GM19099 (cell line): ENCODE data around the gene ZKSCAN8.

Source experiments
- POLR2A ChIP-seq: IDR thresholded peaks from 3 replicates; pipeline ENCODE4 v1.6.1; 2011; ENCODE audit warnings: low read depth; ENCODE audit not compliant: insufficient read length; ENCODE audit errors: extremely low read depth

ZKSCAN8 gene

DNA sequence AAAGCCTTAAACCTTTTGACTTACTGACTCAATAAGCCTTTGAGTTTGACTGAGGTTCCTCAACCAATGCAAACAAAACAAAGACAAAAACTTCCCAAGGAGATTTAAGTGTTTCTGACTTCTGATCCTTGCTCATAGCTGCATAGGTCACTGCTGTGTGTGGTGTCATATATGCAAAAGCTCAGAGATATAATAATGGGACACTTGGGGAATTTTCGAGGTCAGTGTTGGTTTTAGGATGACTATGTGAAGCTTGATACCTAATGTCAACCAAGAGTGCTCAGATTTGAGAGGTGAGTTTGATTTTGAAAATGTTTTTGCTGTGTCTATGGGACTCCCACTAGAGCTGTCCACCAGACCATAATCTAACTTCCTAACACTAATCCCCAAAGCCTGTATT lies 26.2 kb downstream of the ZKSCAN8 start:
- no peak for TF ChIP-seq POLR2A

DNA sequence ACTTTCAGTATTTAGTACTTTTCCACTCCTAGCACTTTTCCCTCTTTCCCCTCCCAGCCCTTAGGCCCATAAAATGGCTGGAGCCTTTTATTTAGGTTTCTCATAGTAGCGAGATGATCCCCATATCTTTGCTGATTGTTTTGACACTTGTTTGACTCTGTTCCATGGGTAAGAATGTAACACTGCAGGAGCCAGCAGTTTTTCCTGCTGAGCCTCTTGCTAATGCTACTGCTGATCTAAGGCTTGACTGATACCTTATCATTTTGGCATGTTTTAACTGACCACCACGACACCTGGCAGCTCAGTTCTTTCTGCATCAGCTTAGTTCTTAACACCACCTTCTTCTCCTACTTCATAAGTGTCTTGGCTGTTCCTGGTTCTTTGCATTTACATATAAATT lies 29.6 kb downstream of the ZKSCAN8 start:
- no peak for TF ChIP-seq POLR2A

DNA sequence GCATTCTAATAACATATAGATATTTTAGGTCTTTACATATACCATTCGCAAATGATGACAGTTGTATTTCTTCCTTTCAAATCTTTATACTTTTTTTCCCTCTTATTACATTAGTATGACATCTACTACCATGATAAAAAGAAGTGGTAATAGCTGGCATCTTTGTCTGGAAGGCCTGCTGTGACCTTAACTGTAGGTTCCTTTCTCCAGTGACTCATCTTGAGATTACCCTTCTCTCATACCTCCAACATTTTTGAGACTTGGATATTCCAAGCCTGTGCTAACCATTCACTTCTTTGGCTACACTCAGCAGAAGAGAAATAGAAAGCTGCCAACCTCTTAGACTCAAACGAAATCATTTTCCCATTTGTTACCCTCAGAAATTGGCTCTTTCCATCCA lies 30.3 kb downstream of the ZKSCAN8 start:
- no peak for TF ChIP-seq POLR2A

DNA sequence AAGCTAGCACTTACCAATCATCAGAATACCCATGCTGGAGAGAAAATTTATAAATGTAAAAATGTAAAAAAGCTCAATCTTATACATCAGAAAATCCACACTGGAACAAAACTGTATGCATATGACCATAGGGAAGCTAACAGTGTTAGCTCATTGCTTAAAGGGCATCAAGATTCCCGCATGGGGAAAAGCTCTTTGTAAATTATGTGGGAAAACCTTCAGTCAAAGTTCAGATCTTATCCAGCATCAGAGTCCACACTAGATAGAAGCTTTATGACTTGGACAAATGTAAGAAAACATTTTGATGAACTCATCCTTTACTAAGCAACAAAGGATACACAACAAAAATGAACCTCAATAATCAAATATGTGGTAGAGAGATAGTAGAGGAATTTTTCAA lies 34.7 kb downstream of the ZKSCAN8 start:
- no peak for TF ChIP-seq POLR2A

DNA sequence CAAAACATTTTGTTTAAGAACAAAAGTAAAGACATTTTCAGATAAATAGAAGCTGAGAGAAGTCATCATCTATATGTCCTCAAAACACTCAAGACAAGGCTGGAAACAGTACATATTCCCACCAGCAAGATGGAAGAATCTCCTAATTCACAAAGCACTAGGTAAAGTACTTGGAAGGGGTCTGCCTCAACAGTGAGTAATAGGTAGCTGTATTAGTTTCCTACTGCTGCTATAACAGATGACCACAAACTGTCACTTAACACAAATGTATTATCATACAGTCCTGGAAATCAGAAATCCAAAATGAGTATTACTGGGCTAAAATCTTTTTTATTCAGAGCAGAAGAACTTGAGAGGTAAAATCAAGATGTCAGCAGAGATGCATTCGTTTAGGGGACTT lies 40.6 kb downstream of the ZKSCAN8 start:
- no peak for TF ChIP-seq POLR2A

DNA sequence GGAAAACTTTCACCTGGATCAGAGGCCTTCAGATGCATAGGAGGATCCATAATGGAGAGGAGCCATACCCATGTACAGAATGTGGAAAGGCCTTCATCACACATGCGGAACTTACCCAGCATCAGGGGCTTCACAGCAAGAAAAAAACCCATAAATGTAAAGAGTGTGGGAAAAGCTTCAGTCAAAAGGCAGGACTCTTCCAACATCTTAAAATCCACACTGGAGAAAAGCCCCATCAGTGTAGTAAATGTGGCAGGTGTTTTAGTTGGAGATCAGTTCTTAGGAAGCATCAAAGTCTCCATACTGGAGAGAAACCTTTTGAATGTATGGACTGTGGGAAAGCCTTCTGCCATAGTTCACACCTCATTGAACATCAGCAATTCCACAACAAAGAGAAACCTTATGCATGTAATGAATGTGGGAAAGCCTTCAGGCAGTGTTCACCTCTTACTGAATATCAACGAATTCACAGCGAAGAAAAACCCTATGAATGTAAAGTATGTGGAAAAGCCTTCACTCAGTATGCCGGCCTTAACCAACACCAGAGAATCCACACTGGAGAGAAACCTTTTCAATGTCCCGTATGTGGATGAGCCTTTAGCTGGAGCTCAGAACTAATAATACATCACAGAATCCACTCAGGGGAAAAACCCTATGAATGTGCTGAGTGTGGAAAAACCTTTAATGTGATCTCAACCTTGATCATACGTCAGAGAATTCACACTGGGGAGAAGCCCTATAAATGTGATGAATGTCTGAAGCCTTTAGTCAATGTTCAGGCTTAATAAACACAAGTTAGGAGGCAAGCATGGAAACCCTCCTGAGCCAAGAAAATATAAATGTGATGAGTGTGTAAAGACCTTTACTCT lies 46.7 kb downstream of the ZKSCAN8 start:
- TF ChIP-seq POLR2A: no peak

DNA sequence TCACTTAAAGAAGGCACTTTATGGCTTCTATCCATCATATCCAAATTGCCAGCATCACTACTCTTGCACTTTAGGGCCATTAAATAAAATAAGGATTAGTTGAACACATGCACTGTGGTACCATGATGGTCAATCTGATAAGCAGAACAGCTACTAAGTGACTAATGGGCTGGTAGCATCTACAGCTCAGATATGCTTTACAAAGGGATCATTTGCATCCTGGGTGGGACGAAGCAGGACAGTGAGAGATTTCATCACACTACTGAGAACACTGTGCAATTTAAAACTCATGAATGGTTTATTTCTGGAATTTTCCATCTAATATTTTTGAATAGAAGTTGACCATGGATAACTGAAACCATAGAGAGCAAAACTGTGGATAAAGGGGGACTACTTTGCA lies 58.3 kb downstream of the ZKSCAN8 start:
- no peak for TF ChIP-seq POLR2A

DNA sequence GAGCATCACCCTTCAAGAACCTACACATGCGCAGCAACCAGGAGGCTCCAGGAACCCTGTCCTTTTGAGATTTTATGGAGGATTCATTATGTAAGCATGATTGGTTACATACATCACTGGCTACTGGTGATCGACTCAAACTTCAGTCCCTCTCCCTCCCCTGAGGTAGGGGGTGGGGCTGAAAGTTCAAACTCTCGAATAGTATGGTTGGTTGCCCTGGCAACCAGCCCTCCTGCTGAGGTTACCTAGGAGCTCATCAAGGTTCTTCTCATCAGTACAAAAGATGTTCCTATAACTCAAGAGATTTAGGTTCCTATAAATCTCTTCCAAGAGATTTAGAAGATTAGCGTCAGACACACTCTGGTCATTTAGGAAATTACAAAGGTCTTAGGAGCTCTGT lies 61.5 kb downstream of the ZKSCAN8 start:
- no peak for TF ChIP-seq POLR2A

DNA sequence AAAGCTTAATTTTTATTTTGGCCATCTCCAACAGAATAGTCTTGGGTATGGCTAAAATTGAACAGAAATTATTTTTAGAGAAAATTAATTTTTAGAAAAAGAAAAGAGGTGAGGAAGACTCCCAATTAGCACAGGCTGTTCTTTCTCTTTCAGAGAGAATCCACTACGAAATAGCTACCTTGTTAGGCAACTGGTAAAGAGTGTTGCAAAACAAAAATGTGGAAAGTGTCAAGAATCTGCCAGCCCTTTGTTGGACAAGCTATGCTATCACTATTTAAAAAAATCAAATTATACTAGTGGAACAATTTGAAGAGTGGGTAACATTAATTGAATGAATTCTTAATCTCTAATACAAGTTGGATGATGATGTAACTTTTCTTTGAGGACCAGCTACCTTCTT lies 64.2 kb downstream of the ZKSCAN8 start:
- no peak for TF ChIP-seq POLR2A

DNA sequence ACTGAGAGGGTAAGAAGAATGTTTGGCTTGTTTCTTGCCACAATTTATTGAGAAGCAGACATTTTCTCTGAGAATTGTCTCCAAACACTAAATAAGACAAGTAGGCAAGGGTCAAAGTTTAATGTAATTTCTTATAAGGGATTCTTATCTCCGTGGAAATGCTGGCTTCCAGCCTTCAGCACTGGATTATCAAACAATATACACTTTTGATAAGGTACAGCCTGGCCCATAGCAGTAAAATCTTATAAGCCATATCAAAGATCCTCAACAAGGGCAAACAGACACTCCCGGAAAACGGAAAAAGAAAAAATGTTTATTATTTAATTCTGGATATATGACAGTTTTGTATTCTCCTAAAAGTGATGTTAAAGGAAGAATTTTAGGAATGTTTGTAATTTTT lies 64.8 kb downstream of the ZKSCAN8 start:
- TF ChIP-seq POLR2A: no peak

DNA sequence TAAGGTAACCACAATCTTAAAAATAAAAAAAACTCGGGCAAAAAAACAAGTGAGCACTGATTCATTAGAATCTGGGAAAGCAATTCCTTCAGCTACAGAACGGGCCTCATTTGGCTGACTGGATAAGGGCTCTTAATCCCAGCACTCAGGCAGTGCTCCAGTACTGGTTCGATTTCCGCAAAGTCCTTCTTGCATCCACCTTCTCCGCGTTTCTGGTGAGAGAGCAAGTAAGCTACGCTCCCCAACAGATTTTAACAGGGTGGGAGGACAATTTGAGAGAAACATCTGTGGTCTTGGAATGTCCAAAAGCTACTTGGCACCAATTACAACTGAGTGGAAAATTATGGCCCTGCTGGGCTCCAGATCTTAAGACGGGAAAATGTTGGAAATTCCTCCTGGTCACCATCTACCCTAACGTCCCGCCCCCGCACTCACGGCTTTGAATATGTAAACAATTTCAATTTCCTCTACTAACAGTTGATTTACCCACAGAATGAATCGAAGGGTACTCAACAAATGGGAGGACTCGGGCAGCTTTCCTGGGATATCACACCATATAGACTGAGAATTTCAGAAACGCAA lies 65.3 kb downstream of the ZKSCAN8 start:
- TF ChIP-seq POLR2A: no peak

DNA sequence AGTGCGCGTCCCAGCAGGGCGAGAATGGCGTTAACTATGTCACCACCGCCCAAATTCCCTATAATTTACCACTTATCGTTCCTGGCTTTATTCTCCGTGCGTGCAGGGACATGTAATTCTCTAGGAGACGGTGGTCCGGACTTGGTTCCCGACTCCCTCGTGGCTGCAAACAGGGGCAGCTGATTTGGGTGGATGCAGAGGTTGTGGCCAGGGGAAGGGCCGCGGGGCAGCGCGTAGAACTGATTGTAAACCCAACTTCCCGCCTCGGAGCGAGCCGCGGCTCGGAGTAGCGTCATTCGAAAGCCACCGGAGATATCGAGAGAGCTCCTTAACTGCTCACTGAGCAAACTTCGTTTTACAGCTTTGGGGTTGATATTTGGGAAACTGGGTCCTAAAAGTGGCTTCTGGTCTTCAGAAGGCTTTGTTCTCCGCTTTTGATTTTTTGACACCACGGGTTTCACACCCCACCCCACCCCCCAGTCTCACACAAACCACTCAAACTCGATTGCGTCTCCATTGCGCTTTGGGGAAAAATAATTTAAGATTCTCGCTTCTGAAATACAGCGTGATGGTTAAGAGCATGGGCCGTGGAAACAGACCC lies 65.9 kb downstream of the ZKSCAN8 start:
- no peak for TF ChIP-seq POLR2A

DNA sequence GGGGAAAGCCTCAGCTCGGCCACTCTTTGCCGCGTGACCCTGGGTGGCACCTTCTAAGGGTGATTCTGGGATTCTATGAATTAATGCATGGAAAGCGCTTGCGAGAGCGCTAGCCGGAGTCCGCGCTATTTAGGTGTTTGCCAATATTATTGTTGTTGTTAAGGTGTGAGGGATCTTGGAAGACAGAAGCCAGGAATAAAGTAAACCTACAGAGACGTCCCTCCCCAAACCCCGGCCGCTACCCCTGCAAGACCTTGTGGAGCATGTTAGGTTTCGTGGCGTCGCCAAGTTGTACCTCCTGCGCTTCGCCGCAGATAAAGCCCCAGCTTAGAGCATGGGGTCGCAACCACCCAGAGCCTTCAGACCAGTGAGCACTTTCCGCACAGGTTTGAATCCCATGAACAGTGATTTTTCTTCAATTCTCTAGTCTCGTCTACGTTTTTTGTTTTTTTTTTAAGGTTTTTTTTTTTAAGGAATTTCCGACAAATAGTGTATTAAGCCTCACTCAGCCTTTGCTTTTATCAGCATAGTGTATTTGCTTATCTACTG lies 66.5 kb downstream of the ZKSCAN8 start:
- no peak for TF ChIP-seq POLR2A
